ENCODE results near the gene RPP30.
"Not testable (repeated sequence)": the region's sequence is repeated elsewhere in the genome, so short reads cannot be mapped to it uniquely, and the experiment has no call there.

Gene RPP30

GRCh38 chr10:90871279-90871765 lies 452 bp upstream of the RPP30 start:
- no peak for DNase-seq (ENCODE audit: low read depth in 2 of 2)

GRCh38 chr10:90872648-90873020 lies 860 bp downstream of the RPP30 start:
- no peak for DNase-seq (ENCODE audit: low read depth in 2 of 2)

- no peak for DNase-seq (ENCODE audit: low read depth in 2 of 2)
Measured at GRCh38 chr10:90879062-90879461, 7.3 kb downstream of the RPP30 start.

GRCh38 chr10:90880059-90880719 lies 8.4 kb downstream of the RPP30 start:
- not testable (repeated sequence) for DNase-seq (ENCODE audit: low read depth in 2 of 2)

GRCh38 chr10:90884431-90884830 lies 12.7 kb downstream of the RPP30 start:
- no peak for DNase-seq (ENCODE audit: low read depth in 2 of 2)

GRCh38 chr10:90885176-90885575 lies 13.4 kb downstream of the RPP30 start:
- DNase-seq (ENCODE audit: low read depth in 2 of 2) = no peak

GRCh38 chr10:90887555-90887954 lies 15.8 kb downstream of the RPP30 start:
- DNase-seq (ENCODE audit: low read depth in 2 of 2) = no peak

- DNase-seq (ENCODE audit: low read depth in 2 of 2) = no peak
Measured at GRCh38 chr10:90888387-90888786, 16.6 kb downstream of the RPP30 start.

GRCh38 chr10:90889636-90890035 lies 17.9 kb downstream of the RPP30 start:
- no peak for DNase-seq (ENCODE audit: low read depth in 2 of 2)

- DNase-seq (ENCODE audit: low read depth in 2 of 2) = no peak
Measured at GRCh38 chr10:90890347-90890746, 18.6 kb downstream of the RPP30 start.

GRCh38 chr10:90893190-90893589 lies 21.4 kb downstream of the RPP30 start:
- no peak for DNase-seq (ENCODE audit: low read depth in 2 of 2)

GRCh38 chr10:90896916-90897315 lies 25.1 kb downstream of the RPP30 start:
- DNase-seq (ENCODE audit: low read depth in 2 of 2) = not testable (repeated sequence)

- no peak for DNase-seq (ENCODE audit: low read depth in 2 of 2)
Measured at GRCh38 chr10:90905925-90906324, 34.2 kb downstream of the RPP30 start.

GRCh38 chr10:90906596-90906995 lies 34.8 kb downstream of the RPP30 start:
- DNase-seq (ENCODE audit: low read depth in 2 of 2) = no peak

- peak; percentile 4 to 7 for DNase-seq (ENCODE audit: low read depth in 2 of 2)
Measured at GRCh38 chr10:90911133-90912051, 39.6 kb downstream of the RPP30 start.

GRCh38 chr10:90912174-90912573 lies 40.4 kb downstream of the RPP30 start:
- no peak for DNase-seq (ENCODE audit: low read depth in 2 of 2)

- DNase-seq (ENCODE audit: low read depth in 2 of 2) = no peak
Measured at GRCh38 chr10:90912854-90913479, 41.2 kb downstream of the RPP30 start.

GRCh38 chr10:90913774-90914420 lies 42.1 kb downstream of the RPP30 start:
- no peak for DNase-seq (ENCODE audit: low read depth in 2 of 2)

- DNase-seq (ENCODE audit: low read depth in 2 of 2) = no peak
Measured at GRCh38 chr10:90914992-90915765, 43.4 kb downstream of the RPP30 start.

GRCh38 chr10:90915766-90916075 lies 43.9 kb downstream of the RPP30 start:
- DNase-seq (ENCODE audit: low read depth in 2 of 2) = no peak
